Naive B cell (primary cell): ENCODE results near the gene FHDC1. TPM values are rescaled to one million over a fixed set of nuclear protein-coding genes. Genes with fewer than 3 reads are reported as not detected.

ENCODE experiments used
- ATAC-seq, 2 donors: fragments of 150-1000 bp; cut with Tn5 transposase; 2 replicates each; pipeline ENCODE4 v1.10.0; 2021; ENCODE audit warnings: low read depth in 2 of 2, mild to moderate bottlenecking in 2 of 2, moderate library complexity in 2 of 2
- DNase-seq: peaks from one replicate; pipeline ENCODE4 v3.0.0; 2022
- H3K27ac Mint-ChIP-seq, 6 donors: one replicate each; pipeline ENCODE4 v1.8.0; 2020 to 2022; ENCODE audit warnings: mild to moderate bottlenecking in 6 of 6, mixed read lengths in 6 of 6, moderate library complexity in 5 of 6, inconsistent platforms in 2 of 6
- H3K27me3 Mint-ChIP-seq, 3 donors: one replicate each; pipeline ENCODE4 v1.8.0; 2021 to 2022; ENCODE audit warnings: mixed read lengths in 3 of 3, mild to moderate bottlenecking in 1 of 3
- H3K36me3 Mint-ChIP-seq, 2 donors: one replicate each; pipeline ENCODE4 v1.8.0; 2020 to 2022; ENCODE audit warnings: mixed read lengths in 2 of 2, inconsistent platforms in 1 of 2, mild to moderate bottlenecking in 1 of 2
- H3K4me1 Mint-ChIP-seq, 3 donors: one replicate each; pipeline ENCODE4 v1.8.0; 2020 to 2022; ENCODE audit warnings: mixed read lengths in 3 of 3, inconsistent platforms in 1 of 3, mild to moderate bottlenecking in 1 of 3, moderate library complexity in 1 of 3
- H3K4me3 Mint-ChIP-seq, 8 donors: one replicate each; pipeline ENCODE4 v1.8.0; 2020 to 2022; ENCODE audit warnings: mild to moderate bottlenecking in 8 of 8, mixed read lengths in 8 of 8, moderate library complexity in 8 of 8, inconsistent platforms in 2 of 8
- H3K9me3 Mint-ChIP-seq, 7 donors: one replicate each; pipeline ENCODE4 v1.8.0; 2020 to 2022; ENCODE audit warnings: mixed read lengths in 7 of 7, mild to moderate bottlenecking in 5 of 7, inconsistent platforms in 2 of 7, moderate library complexity in 1 of 7
- polyA plus RNA-seq, 6 donors: library from polyadenylated mRNA; unstranded; fragments of 300-500 nt; fragmentation: Illumina TruSeq; gene quantifications; one replicate each; pipeline ENCODE4 v1.2.3, GENCODE V29; 2021; ENCODE audit warnings: low read depth in 6 of 6

FHDC1 gene
- polyA plus RNA-seq, 6 donors from 2014 or later = not detected

- Mint-ChIP-seq H3K27me3 (no peaks in the 10 kb centered on the region), H3K4me1 (no peaks in the 10 kb centered on the region), H3K9me3 (no peaks in the 10 kb centered on the region), H3K36me3 (no peaks in the 10 kb centered on the region), H3K27ac (no peak overlapping the region), H3K4me3 (no peak overlapping the region)
- DNase-seq = no peak
- no peak for ATAC-seq
Measured at GRCh38 chr4:152968806-152969394, 32.8 kb downstream of the FHDC1 start.

- no peak overlapping the region for H3K4me3 Mint-ChIP-seq
- peaks cover 0 to 2% (median 0%) of the 10 kb centered on the region in 3 donors for H3K27me3 Mint-ChIP-seq
- no peaks in the 10 kb centered on the region for H3K9me3 Mint-ChIP-seq
- DNase-seq (no peak), ATAC-seq (no peak)
- H3K27ac Mint-ChIP-seq = no peak overlapping the region
- H3K4me1 Mint-ChIP-seq = no peaks in the 10 kb centered on the region
- no peaks in the 10 kb centered on the region for H3K36me3 Mint-ChIP-seq
Measured at GRCh38 chr4:152970102-152970820, 34.1 kb downstream of the FHDC1 start.

- Mint-ChIP-seq H3K9me3 (no peaks in the 10 kb centered on the region), H3K4me1 (no peaks in the 10 kb centered on the region), H3K27me3 (peaks cover 0 to 6% (median 0%) of the 10 kb centered on the region in 3 donors), H3K27ac (no peak overlapping the region), H3K36me3 (no peaks in the 10 kb centered on the region), H3K4me3 (no peak overlapping the region)
- no peak for DNase-seq
- no peak for ATAC-seq
Measured at GRCh38 chr4:152971053-152971452, 34.9 kb downstream of the FHDC1 start.

GRCh38 chr4:152972821-152973628, 36.9 kb downstream of the FHDC1 start:
- H3K4me1 Mint-ChIP-seq = no peaks in the 10 kb centered on the region
- no peaks in the 10 kb centered on the region for H3K9me3 Mint-ChIP-seq
- H3K27ac Mint-ChIP-seq = peak overlapping the region in 1 of 6 donors; percentile 62
- DNase-seq (no peak), ATAC-seq (no peak)
- H3K27me3 Mint-ChIP-seq = peaks cover 0 to 10% (median 0%) of the 10 kb centered on the region in 3 donors
- H3K36me3 Mint-ChIP-seq = no peaks in the 10 kb centered on the region
- H3K4me3 Mint-ChIP-seq = no peak overlapping the region

- no peaks in the 10 kb centered on the region for H3K36me3 Mint-ChIP-seq
- H3K4me1 Mint-ChIP-seq = no peaks in the 10 kb centered on the region
- DNase-seq = no peak
- H3K27ac Mint-ChIP-seq = no peak overlapping the region
- no peak for ATAC-seq
- no peak overlapping the region for H3K4me3 Mint-ChIP-seq
- peaks cover 0 to 10% (median 0%) of the 10 kb centered on the region in 3 donors for H3K27me3 Mint-ChIP-seq
- H3K9me3 Mint-ChIP-seq = no peaks in the 10 kb centered on the region
Measured at GRCh38 chr4:152973629-152974467, 37.7 kb downstream of the FHDC1 start.

- no peak for ATAC-seq
- Mint-ChIP-seq H3K27me3 (peaks cover 0 to 10% (median 3%) of the 10 kb centered on the region in 3 donors), H3K27ac (no peak overlapping the region)
Measured at GRCh38 chr4:152974468-152975379, 38.6 kb downstream of the FHDC1 start.

GRCh38 chr4:152975380-152976211, 39.5 kb downstream of the FHDC1 start:
- Mint-ChIP-seq H3K27ac (no peak overlapping the region), H3K4me3 (no peak overlapping the region), H3K36me3 (no peaks in the 10 kb centered on the region), H3K4me1 (no peaks in the 10 kb centered on the region), H3K27me3 (peaks cover 0 to 10% (median 3%) of the 10 kb centered on the region in 3 donors), H3K9me3 (no peaks in the 10 kb centered on the region)
- DNase-seq = no peak
- no peak for ATAC-seq

More at GRCh38 chr4:152974468-152975379, 38.6 kb downstream of the FHDC1 start:
- Mint-ChIP-seq H3K36me3 (no peaks in the 10 kb centered on the region), H3K9me3 (no peaks in the 10 kb centered on the region), H3K4me1 (no peaks in the 10 kb centered on the region), H3K4me3 (no peak overlapping the region)
- no peak for DNase-seq

- ATAC-seq = no peak
Measured at GRCh38 chr4:152976212-152976761, 40.2 kb downstream of the FHDC1 start.

GRCh38 chr4:152979731-152980330, 43.7 kb downstream of the FHDC1 start:
- Mint-ChIP-seq H3K27me3 (peaks cover 3 to 17% (median 4%) of the 10 kb centered on the region in 3 donors), H3K27ac (peak overlapping the region in 1 of 6 donors; percentile 30), H3K4me3 (no peak overlapping the region), H3K36me3 (no peaks in the 10 kb centered on the region), H3K4me1 (no peaks in the 10 kb centered on the region), H3K9me3 (no peaks in the 10 kb centered on the region)
- DNase-seq = no peak
- ATAC-seq = no peak

More at GRCh38 chr4:152976212-152976761, 40.2 kb downstream of the FHDC1 start:
- Mint-ChIP-seq H3K27ac (peak overlapping the region in 1 of 6 donors; percentile 24), H3K36me3 (no peaks in the 10 kb centered on the region), H3K27me3 (peaks cover 0 to 10% (median 3%) of the 10 kb centered on the region in 3 donors), H3K4me1 (no peaks in the 10 kb centered on the region), H3K9me3 (no peaks in the 10 kb centered on the region), H3K4me3 (no peak overlapping the region)
- DNase-seq = no peak

- no peaks in the 10 kb centered on the region for H3K4me1 Mint-ChIP-seq
- no peaks in the 10 kb centered on the region for H3K9me3 Mint-ChIP-seq
- H3K27ac Mint-ChIP-seq = no peak overlapping the region
- H3K36me3 Mint-ChIP-seq = no peaks in the 10 kb centered on the region
- H3K27me3 Mint-ChIP-seq = peaks cover 4 to 11% (median 8%) of the 10 kb centered on the region in 3 donors
- DNase-seq = no peak
- H3K4me3 Mint-ChIP-seq = no peak overlapping the region
- no peak for ATAC-seq
Measured at GRCh38 chr4:152981278-152981677, 45.2 kb downstream of the FHDC1 start.

GRCh38 chr4:152981842-152982241, 45.7 kb downstream of the FHDC1 start:
- no peak overlapping the region for H3K4me3 Mint-ChIP-seq
- H3K4me1 Mint-ChIP-seq = no peaks in the 10 kb centered on the region
- no peaks in the 10 kb centered on the region for H3K9me3 Mint-ChIP-seq
- H3K27ac Mint-ChIP-seq = no peak overlapping the region
- peaks cover 4 to 11% (median 8%) of the 10 kb centered on the region in 3 donors for H3K27me3 Mint-ChIP-seq
- no peak for DNase-seq
- H3K36me3 Mint-ChIP-seq = no peaks in the 10 kb centered on the region
- no peak for ATAC-seq
